Fibroblast of skin of scalp (primary cell): Measurements from ENCODE around the gene PTTG1IP2. TPM values are rescaled to one million over a fixed set of nuclear protein-coding genes. Genes with fewer than 3 reads are reported as not detected.
"Not testable (repeated sequence)": the region's sequence is repeated elsewhere in the genome, so short reads cannot be mapped to it uniquely, and the experiment has no call there.

Experiments used
- DNase-seq: peaks from one replicate; pipeline ENCODE4 v3.0.0-alpha.2; 2013
- polyA plus RNA-seq, 2 experiments: library from polyadenylated mRNA; unstranded; fragments of 120-200 nt; gene quantifications; one replicate each; pipeline ENCODE4 v1.2.1, GENCODE V29; 2013; ENCODE audit not compliant: insufficient read length in 2 of 2

Gene PTTG1IP2
- polyA plus RNA-seq (2013, experiment 1 of 2; ENCODE audit: insufficient read length): not detected
- polyA plus RNA-seq (2013, experiment 2 of 2; ENCODE audit: insufficient read length): not detected

GRCh38 chr7:90469554-90469953 lies at the start of gene PTTG1IP2:
Gene PTTG1IP2 (plus strand): TSS chr7:90469639. CDS start chr7:90469787, 148 bp downstream.
- DNase-seq: no peak

- DNase-seq: no peak
These were observed 47.8 kb upstream of the PTTG1IP2 start for GRCh38 chr7:90421651-90422050.

- DNase-seq: no peak
These were observed 44.7 kb upstream of the PTTG1IP2 start for GRCh38 chr7:90424720-90425119.

- no peak for DNase-seq
These were observed 44.1 kb upstream of the PTTG1IP2 start for GRCh38 chr7:90425376-90425775.

- DNase-seq: no peak
These were observed 38.6 kb upstream of the PTTG1IP2 start for GRCh38 chr7:90430614-90431460.

GRCh38 chr7:90432752-90433151 lies 36.7 kb upstream of the PTTG1IP2 start:
- DNase-seq: no peak

- no peak for DNase-seq
These were observed 36.2 kb upstream of the PTTG1IP2 start for GRCh38 chr7:90433221-90433620.

- DNase-seq: no peak
These were observed 23.8 kb upstream of the PTTG1IP2 start for GRCh38 chr7:90445633-90446032.

GRCh38 chr7:90446137-90446899 lies 23.1 kb upstream of the PTTG1IP2 start:
- no peak for DNase-seq

GRCh38 chr7:90453259-90453891 lies 16.1 kb upstream of the PTTG1IP2 start:
- no peak for DNase-seq

- no peak for DNase-seq
These were observed 15.5 kb upstream of the PTTG1IP2 start for GRCh38 chr7:90453931-90454330.

GRCh38 chr7:90455163-90456030 lies 14.0 kb upstream of the PTTG1IP2 start:
- DNase-seq: peak; percentile 49

GRCh38 chr7:90458104-90458503 lies 11.3 kb upstream of the PTTG1IP2 start:
- no peak for DNase-seq

GRCh38 chr7:90459888-90460287 lies 9.6 kb upstream of the PTTG1IP2 start:
- no peak for DNase-seq

GRCh38 chr7:90461219-90461618 lies 8.2 kb upstream of the PTTG1IP2 start:
- no peak for DNase-seq

GRCh38 chr7:90463151-90463628 lies 6.2 kb upstream of the PTTG1IP2 start:
- not testable (repeated sequence) for DNase-seq

GRCh38 chr7:90465816-90466215 lies 3.6 kb upstream of the PTTG1IP2 start:
- DNase-seq: no peak

- no peak for DNase-seq
These were observed 3.5 kb downstream of the PTTG1IP2 start for GRCh38 chr7:90472805-90473540.

- no peak for DNase-seq
These were observed 4.4 kb downstream of the PTTG1IP2 start for GRCh38 chr7:90473814-90474213.

- peak; percentile 77 for DNase-seq
These were observed 5.1 kb downstream of the PTTG1IP2 start for GRCh38 chr7:90474284-90475210.
